Activated T-cell treated with anti-CD3 and anti-CD28 coated beads, Interleukin-2, amount 50 U/mL, for 72 hours (primary cell): ENCODE results near the gene SEC24C. TPM values are rescaled to one million over a fixed set of nuclear protein-coding genes. Genes with fewer than 3 reads are reported as not detected.
A peak's percentile ranks its signal among the peaks of the same experiment; 100 is the strongest.
"Not testable (repeated sequence)": the region's sequence is repeated elsewhere in the genome, so short reads cannot be mapped to it uniquely, and the experiment has no call there.

Source experiments
- ATAC-seq, 2 donors: fragments of 150-1000 bp; cut with Tn5 transposase; replicated peaks in 1 of 2; 2 replicates each; pipeline ENCODE4 v1.10.0; 2021; ENCODE audit warnings: moderate library complexity in 2 of 2, mild to moderate bottlenecking in 1 of 2
- DNase-seq, 2 donors: peaks; one replicate each; pipeline ENCODE4 v3.0.0; 2021 to 2022; ENCODE audit warnings: mixed read lengths in 1 of 2
- H3K27ac Mint-ChIP-seq: one replicate; pipeline ENCODE4 v1.8.0; 2022; ENCODE audit warnings: mild to moderate bottlenecking, moderate library complexity, mixed read lengths
- H3K27me3 Mint-ChIP-seq: one replicate; pipeline ENCODE4 v1.8.0; 2022; ENCODE audit warnings: low read depth, mixed read lengths
- H3K36me3 Mint-ChIP-seq, 2 donors: one replicate each; pipeline ENCODE4 v1.8.0; 2022; ENCODE audit warnings: mixed read lengths in 2 of 2, mild to moderate bottlenecking in 1 of 2; ENCODE audit not compliant: insufficient read depth in 2 of 2
- H3K4me1 Mint-ChIP-seq: one replicate; pipeline ENCODE4 v1.8.0; 2022; ENCODE audit warnings: low read depth, mixed read lengths
- H3K4me3 Mint-ChIP-seq, 2 donors: one replicate each; pipeline ENCODE4 v1.8.0; 2022; ENCODE audit warnings: mild to moderate bottlenecking in 2 of 2, mixed read lengths in 2 of 2, moderate library complexity in 2 of 2
- H3K9me3 Mint-ChIP-seq, 2 donors: one replicate each; pipeline ENCODE4 v1.8.0; 2022; ENCODE audit warnings: mixed read lengths in 2 of 2
- total RNA-seq, 2 donors: library from RNA; stranded (reverse); gene quantifications; one replicate each; pipeline ENCODE4 v1.2.3, GENCODE V29; 2022

SEC24C gene
- total RNA-seq, 2 donors from 2014 or later: 105 to 119 TPM

- H3K27ac Mint-ChIP-seq: peak overlapping the region; percentile 46
- H3K27me3 Mint-ChIP-seq, H3K9me3 Mint-ChIP-seq, DNase-seq, H3K36me3 Mint-ChIP-seq, H3K4me3 Mint-ChIP-seq, ATAC-seq: not testable (repeated sequence)
- peaks cover 34% of the 10 kb centered on the region for H3K4me1 Mint-ChIP-seq
Observed at GRCh38 chr10:73740501-73741254, 3.5 kb upstream of the SEC24C start.

GRCh38 chr10:73742454-73742734 is 1.8 kb upstream of the SEC24C start:
- ATAC-seq (no peak), DNase-seq (no peak)
- Mint-ChIP-seq H3K27me3 (no peaks in the 10 kb centered on the region), H3K27ac (peak overlapping the region; percentile 100), H3K4me1 (peaks cover 46% of the 10 kb centered on the region), H3K36me3 (peaks cover 1 to 4% of the 10 kb centered on the region in 2 donors), H3K4me3 (peak overlapping the region; percentile 92 to 99), H3K9me3 (no peaks in the 10 kb centered on the region)

GRCh38 chr10:73743327-73743904 is 756 bp upstream of the SEC24C start:
- Mint-ChIP-seq H3K4me3 (peak overlapping the region; percentile 92 to 99), H3K9me3 (no peaks in the 10 kb centered on the region)

GRCh38 chr10:73744664-73744975 is 448 bp downstream of the SEC24C start:
- Mint-ChIP-seq H3K9me3 (no peaks in the 10 kb centered on the region), H3K27ac (peak overlapping the region; percentile 100)
- peak; percentile 34 to 38 for ATAC-seq

More at GRCh38 chr10:73743327-73743904, 756 bp upstream of the SEC24C start:
- Mint-ChIP-seq H3K36me3 (peaks cover 1 to 4% of the 10 kb centered on the region in 2 donors), H3K4me1 (peaks cover 46% of the 10 kb centered on the region), H3K27ac (peak overlapping the region; percentile 100), H3K27me3 (no peaks in the 10 kb centered on the region)
- ATAC-seq (no peak), DNase-seq (no peak)

GRCh38 chr10:73746721-73747120 is 2.5 kb downstream of the SEC24C start:
- ATAC-seq (no peak), DNase-seq (no peak)
- no peaks in the 10 kb centered on the region for H3K27me3 Mint-ChIP-seq
- peak overlapping the region; percentile 49 for H3K27ac Mint-ChIP-seq
- peaks cover 14 to 17% of the 10 kb centered on the region in 2 donors for H3K36me3 Mint-ChIP-seq
- no peaks in the 10 kb centered on the region for H3K9me3 Mint-ChIP-seq
- H3K4me3 Mint-ChIP-seq: peak overlapping the region; percentile 73 to 92
- peaks cover 59% of the 10 kb centered on the region for H3K4me1 Mint-ChIP-seq

More at GRCh38 chr10:73744664-73744975, 448 bp downstream of the SEC24C start:
- H3K27me3 Mint-ChIP-seq: no peaks in the 10 kb centered on the region
- peaks cover 58% of the 10 kb centered on the region for H3K4me1 Mint-ChIP-seq
- DNase-seq: peak; percentile 69 to 75
- H3K4me3 Mint-ChIP-seq: peak overlapping the region; percentile 92 to 99
- H3K36me3 Mint-ChIP-seq: peaks cover 8 to 9% of the 10 kb centered on the region in 2 donors

- no peaks in the 10 kb centered on the region for H3K27me3 Mint-ChIP-seq
- DNase-seq (no peak), ATAC-seq (no peak)
- H3K4me3 Mint-ChIP-seq: no peak overlapping the region
- H3K9me3 Mint-ChIP-seq: no peaks in the 10 kb centered on the region
- peaks cover 42% of the 10 kb centered on the region for H3K4me1 Mint-ChIP-seq
- peak overlapping the region; percentile 8 for H3K27ac Mint-ChIP-seq
- H3K36me3 Mint-ChIP-seq: peaks cover 16 to 19% of the 10 kb centered on the region in 2 donors
Observed at GRCh38 chr10:73750819-73751218, 6.6 kb downstream of the SEC24C start.

- peaks cover 5 to 19% of the 10 kb centered on the region in 2 donors for H3K36me3 Mint-ChIP-seq
Observed at GRCh38 chr10:73756183-73756582, 12.0 kb downstream of the SEC24C start.

GRCh38 chr10:73758704-73759511 is 14.7 kb downstream of the SEC24C start:
- no peaks in the 10 kb centered on the region for H3K9me3 Mint-ChIP-seq
- peak overlapping the region; percentile 23 to 52 for H3K4me3 Mint-ChIP-seq
- peak overlapping the region; percentile 82 for H3K27ac Mint-ChIP-seq
- peaks cover 69% of the 10 kb centered on the region for H3K4me1 Mint-ChIP-seq
- no peak for ATAC-seq
- H3K36me3 Mint-ChIP-seq: peaks cover 7 to 21% of the 10 kb centered on the region in 2 donors
- H3K27me3 Mint-ChIP-seq: no peaks in the 10 kb centered on the region
- no peak for DNase-seq

More at GRCh38 chr10:73756183-73756582, 12.0 kb downstream of the SEC24C start:
- Mint-ChIP-seq H3K4me1 (peaks cover 48% of the 10 kb centered on the region), H3K27ac (peak overlapping the region; percentile 83), H3K4me3 (no peak overlapping the region), H3K9me3 (no peaks in the 10 kb centered on the region), H3K27me3 (no peaks in the 10 kb centered on the region)
- DNase-seq (no peak), ATAC-seq (no peak)

GRCh38 chr10:73759512-73760115 is 15.4 kb downstream of the SEC24C start:
- ATAC-seq (peak; percentile 65 to 67), DNase-seq (peak in 1 of 2 donors; percentile 34)
- Mint-ChIP-seq H3K9me3 (no peaks in the 10 kb centered on the region), H3K27ac (peak overlapping the region; percentile 74), H3K4me1 (peaks cover 66% of the 10 kb centered on the region), H3K4me3 (peak overlapping the region; percentile 41 to 52), H3K27me3 (no peaks in the 10 kb centered on the region), H3K36me3 (peaks cover 7 to 21% of the 10 kb centered on the region in 2 donors)

GRCh38 chr10:73761781-73762180 is 17.6 kb downstream of the SEC24C start:
- Mint-ChIP-seq H3K36me3 (peaks cover 15 to 35% of the 10 kb centered on the region in 2 donors), H3K4me3 (no peak overlapping the region), H3K9me3 (no peaks in the 10 kb centered on the region), H3K4me1 (peaks cover 59% of the 10 kb centered on the region), H3K27ac (peak overlapping the region; percentile 12), H3K27me3 (no peaks in the 10 kb centered on the region)
- ATAC-seq (no peak), DNase-seq (no peak)

- peaks cover 52% of the 10 kb centered on the region for H3K4me1 Mint-ChIP-seq
- peak; percentile 66 to 68 for ATAC-seq
- DNase-seq: no peak
- peaks cover 18 to 32% of the 10 kb centered on the region in 2 donors for H3K36me3 Mint-ChIP-seq
- H3K27ac Mint-ChIP-seq: peak overlapping the region; percentile 52
- no peaks in the 10 kb centered on the region for H3K27me3 Mint-ChIP-seq
- H3K9me3 Mint-ChIP-seq: no peaks in the 10 kb centered on the region
- peak overlapping the region; percentile 2 to 42 for H3K4me3 Mint-ChIP-seq
Observed at GRCh38 chr10:73762915-73763314, 18.7 kb downstream of the SEC24C start.

GRCh38 chr10:73763343-73763742 is 19.2 kb downstream of the SEC24C start:
- H3K27ac Mint-ChIP-seq: peak overlapping the region; percentile 52
- H3K27me3 Mint-ChIP-seq: no peaks in the 10 kb centered on the region
- DNase-seq: no peak
- H3K9me3 Mint-ChIP-seq: no peaks in the 10 kb centered on the region
- H3K36me3 Mint-ChIP-seq: peaks cover 18 to 32% of the 10 kb centered on the region in 2 donors
- peak; percentile 8 to 32 for ATAC-seq
- peaks cover 50% of the 10 kb centered on the region for H3K4me1 Mint-ChIP-seq
- peak overlapping the region in 1 of 2 donors; percentile 42 for H3K4me3 Mint-ChIP-seq

GRCh38 chr10:73765066-73765465 is 20.9 kb downstream of the SEC24C start:
- Mint-ChIP-seq H3K9me3 (no peaks in the 10 kb centered on the region), H3K4me3 (no peak overlapping the region), H3K27ac (peak overlapping the region; percentile 34), H3K4me1 (peaks cover 44% of the 10 kb centered on the region), H3K36me3 (peaks cover 18 to 32% of the 10 kb centered on the region in 2 donors), H3K27me3 (no peaks in the 10 kb centered on the region)
- DNase-seq (no peak), ATAC-seq (no peak)
